GM19463 (cell line): ENCODE data around the gene PAGE4.
A peak's percentile ranks its signal among the peaks of the same experiment; 100 is the strongest.

Experiments used
- ATAC-seq: cut with Tn5 transposase; IDR thresholded peaks from one replicate; pipeline ENCODE4 v1.9.1; 2021; ENCODE audit warnings: mild to moderate bottlenecking, moderate library complexity; ENCODE audit not compliant: unreplicated experiment

PAGE4 gene

DNA sequence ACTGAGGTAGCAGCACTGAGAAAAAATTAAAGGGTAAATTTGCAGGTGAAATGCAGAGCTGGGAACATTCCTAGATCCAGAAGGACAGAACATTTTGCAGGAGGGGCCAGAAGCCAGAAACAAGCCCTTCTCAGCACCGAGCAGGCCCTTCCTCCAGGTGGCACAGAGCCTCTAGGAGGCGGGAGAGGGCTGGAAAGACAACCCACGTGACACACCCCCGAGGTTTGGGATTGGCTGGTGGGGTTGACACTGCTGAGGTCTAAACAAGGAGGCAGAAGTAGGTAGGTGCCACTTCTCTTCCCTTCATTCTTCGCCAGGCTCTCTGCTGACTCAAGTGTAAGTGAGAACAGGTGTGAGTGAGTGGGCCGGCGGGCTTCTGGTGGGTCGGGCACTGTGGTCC, at the start of gene PAGE4:
TSS of gene PAGE4 (plus strand) at position 288 of the 400 bp plus-strand sequence. CDS start 1,126 bp downstream, outside the sequence.
- no peak for ATAC-seq

DNA sequence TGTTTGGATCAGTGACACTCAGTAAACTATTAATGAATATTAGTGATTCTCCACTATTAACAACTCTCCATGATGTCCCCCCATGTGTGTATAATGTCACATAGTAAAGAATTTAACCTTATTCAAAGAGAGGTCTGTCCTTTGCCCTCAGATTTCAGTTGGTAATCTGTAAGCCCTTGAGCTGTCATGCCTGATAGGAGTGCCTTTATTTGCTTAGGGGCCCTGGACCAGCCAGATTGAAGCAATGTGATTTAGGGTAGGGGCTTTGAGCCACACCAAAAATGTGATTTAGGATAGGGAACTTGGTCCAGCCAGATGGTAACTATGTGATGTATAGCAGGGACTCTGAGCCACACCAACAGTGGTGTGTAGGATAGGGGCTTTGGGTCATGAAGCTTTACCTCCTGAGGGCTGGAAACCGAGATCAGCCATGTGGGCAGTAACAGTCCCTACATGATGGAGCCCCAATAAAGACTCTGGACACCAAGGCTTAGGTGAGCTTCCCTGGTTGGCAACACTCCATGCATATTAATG, 44.3 kb upstream of the PAGE4 start:
- ATAC-seq = no peak

DNA sequence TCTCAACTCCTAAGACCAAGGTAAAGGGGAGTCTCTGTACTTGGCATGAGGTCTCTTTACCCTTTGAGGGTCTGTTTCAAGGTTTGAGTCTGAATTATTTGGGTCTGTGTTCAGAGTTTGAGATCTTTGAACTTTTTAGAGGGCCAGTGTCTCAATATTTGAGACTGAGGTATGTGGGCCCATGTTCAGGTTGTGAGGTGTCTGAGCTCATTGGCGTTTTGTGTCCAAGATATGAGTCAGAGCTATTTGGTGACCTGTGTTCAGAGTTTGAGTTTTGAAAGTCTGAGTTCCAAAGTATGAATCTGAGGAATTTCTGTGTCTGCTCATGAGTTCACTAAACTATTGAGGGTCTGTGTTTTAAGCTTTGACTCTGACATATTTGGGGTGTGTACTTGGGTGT, 36.7 kb upstream of the PAGE4 start:
- ATAC-seq = no peak

- ATAC-seq = no peak
These were observed 35.4 kb upstream of the PAGE4 start for GRCh38 chrX:49793686-49794085.

- no peak for ATAC-seq
These were observed 29.3 kb upstream of the PAGE4 start for GRCh38 chrX:49799828-49800227.

DNA sequence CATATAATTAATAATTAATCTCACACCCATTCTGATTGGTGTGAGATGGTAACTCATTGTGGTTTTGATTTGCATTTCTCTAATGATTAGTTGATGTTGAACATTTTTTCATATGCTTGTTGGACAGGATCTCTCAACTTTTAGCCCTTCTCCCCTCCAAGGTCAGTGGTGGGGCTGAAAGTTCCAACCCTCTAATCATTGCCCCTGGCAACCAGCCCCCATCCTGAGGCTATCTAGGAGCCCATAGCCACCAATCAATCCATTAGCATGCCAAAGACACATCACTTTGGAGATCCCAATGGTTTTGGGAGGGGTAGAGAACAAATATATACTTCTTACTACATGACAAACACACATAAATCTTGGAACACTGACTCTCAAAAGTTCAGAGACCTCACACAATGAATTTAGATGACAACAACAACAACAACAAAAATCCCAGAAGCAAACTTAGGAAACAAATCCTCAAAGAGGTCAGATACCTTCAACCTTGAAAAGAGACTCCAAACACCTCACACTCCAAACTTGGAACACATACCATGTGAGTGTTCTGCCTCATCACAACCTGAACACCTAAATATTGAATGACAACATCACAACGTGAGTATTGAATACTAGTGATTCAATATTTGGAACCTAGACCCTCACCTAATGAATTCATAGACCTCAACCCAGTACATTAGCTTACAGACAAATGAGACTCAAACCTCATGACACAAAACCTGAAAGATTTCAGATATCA, 19.0 kb upstream of the PAGE4 start:
- no peak for ATAC-seq

DNA sequence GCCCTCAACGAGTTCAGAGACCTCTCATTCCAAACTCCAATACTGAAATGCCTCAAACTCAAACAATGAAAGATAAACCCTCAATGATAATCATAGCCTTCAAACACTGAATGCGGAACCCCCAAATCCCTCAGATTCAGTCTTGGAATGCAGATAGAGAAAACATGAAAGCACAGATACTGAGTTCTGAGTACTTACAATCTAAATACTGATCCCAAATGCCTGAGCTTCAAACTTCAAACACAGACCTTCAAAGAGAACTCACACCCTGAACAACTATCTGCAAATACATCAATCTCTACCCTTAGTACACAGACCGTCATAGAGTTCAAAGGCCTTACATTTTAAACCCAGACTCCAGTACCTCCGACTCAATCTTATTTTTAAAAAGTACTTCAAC, 16.9 kb upstream of the PAGE4 start:
- ATAC-seq = no peak

- no peak for ATAC-seq
These were observed 12.7 kb upstream of the PAGE4 start for GRCh38 chrX:49816435-49816834.

GRCh38 chrX:49838374-49838773, 9.3 kb downstream of the PAGE4 start:
- ATAC-seq = peak; percentile 61

DNA sequence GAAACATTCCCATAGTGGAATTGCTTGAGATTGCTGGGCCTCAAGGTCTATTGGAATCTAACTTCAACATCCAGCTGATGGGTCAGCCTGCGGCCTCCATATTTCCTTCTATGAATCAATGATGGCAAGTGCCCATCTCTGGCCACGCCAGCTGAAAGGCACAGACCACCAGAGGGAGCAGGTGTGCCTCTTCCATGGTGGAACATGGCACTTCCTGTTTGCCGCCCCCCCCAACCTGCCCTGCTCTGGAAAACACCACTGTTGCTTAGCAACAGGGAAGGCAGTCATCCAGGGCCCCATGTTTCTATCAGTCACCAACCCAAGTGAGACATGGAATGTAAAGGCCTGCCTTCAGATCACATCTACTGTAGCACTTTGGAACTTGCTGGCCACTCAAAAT, 11.6 kb downstream of the PAGE4 start:
- ATAC-seq = peak; percentile 70

DNA sequence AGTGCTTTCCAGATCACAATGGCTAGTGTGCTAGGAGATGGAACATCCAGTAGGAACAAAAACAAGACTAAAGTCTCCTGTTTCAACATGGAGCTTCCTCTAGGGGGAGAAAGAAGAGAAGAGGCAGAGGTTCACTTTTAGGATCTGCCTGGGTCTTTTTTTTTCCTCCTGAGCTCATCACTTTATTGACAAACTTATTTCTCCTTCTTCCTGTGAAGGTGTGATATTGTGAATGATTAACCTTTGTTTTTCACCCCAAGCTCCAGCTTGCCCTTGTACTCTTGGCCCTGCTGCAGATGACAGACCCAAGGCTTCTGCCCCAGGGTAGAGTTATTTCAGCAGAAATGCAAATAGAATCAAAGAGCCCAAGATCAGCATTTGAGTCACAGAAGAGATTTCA, 13.5 kb downstream of the PAGE4 start:
- ATAC-seq = no peak

DNA sequence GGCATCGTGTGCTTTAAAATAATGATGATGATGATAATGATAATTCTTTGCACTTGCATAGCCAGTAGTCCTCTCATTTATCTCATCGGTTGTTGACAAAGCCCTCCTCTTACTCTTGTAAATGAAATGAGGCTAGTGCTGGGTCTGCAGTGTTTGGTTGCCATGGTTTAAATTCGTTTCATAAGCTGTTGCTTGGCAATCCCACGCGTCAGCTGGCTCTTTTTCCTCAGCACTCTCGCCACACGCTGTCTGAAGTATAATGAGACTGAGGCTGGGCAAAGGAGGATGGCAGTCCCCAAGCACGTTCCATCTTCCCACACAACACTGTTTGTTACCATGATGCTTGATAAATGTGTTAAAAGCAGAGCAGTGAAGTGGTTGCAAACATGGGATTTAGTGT, 15.5 kb downstream of the PAGE4 start:
- no peak for ATAC-seq

DNA sequence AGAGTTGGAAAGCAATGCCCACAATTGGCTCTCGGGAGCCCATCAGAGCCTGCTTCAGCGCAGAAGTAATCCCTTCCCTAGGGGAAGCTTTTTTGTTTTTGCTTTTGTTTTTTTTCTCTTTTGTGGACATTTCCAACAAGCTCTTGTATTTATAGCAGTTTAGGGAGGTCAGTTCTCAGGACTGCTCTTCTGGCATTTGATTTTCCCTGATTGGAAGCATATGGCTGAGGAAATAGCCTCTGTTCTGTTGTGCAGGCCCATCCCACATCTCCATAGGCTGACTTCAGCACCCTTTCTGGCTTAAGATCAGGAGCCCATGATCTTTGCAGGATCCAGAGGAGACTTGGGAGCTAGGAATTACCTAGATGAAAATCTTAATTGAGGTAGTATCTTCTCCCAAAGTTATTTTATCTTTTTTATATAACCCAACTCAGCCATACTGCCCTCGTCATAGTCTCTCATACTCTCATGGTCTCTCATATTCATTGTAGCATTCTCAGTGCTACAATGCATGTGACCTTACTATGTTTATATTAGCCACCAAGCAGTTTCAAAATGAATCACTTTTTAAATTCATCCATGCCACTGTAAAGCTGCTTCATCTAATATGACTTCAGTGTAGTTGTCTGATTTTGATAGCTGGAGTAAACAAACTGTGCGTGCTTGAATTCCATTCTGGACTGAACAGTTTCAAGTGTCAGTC, 16.7 kb downstream of the PAGE4 start:
- ATAC-seq = peak; percentile 63

- ATAC-seq = no peak
These were observed 17.4 kb downstream of the PAGE4 start for GRCh38 chrX:49846522-49846921.

- no peak for ATAC-seq
These were observed 19.2 kb downstream of the PAGE4 start for GRCh38 chrX:49848275-49848674.

GRCh38 chrX:49850028-49850427, 20.9 kb downstream of the PAGE4 start:
- ATAC-seq = no peak

DNA sequence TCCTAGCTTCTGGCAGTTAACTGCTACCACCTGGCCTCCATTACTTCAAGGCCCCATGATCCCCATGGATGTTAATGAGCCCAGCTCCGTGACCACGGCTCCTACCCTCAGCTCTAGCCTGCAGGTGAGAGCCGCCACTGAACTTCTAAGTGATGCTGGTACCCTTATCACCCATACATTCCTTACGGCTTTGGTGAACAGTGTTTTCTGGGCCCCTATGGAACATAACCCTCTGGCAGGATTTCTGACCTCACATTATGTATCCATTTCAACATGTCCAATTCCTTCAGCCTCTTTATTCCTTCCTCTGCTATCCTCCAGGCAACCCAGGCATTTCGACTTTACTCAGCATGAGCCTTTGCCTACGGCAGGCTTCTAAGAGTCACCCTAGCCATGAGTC, 24.6 kb downstream of the PAGE4 start:
- no peak for ATAC-seq

GRCh38 chrX:49856819-49857218, 27.7 kb downstream of the PAGE4 start:
- ATAC-seq = no peak

DNA sequence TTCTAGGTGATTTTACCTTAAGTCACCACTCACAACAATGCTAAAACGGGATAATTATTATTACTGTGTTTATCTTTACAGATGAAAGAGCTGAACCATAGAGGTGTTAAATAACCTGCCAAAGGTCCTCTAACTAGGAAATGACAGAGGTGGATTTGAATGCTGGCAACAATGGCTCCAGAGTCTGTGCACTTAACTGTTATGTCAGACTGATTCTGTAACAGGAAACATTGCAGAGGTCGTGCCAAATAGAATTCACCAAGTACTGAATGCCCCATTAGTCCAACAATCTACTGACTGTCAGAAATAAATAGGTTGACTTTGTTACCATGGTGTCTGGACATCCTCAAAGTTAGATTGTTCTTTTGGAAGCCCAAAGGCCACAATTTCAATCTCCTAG, 29.2 kb downstream of the PAGE4 start:
- no peak for ATAC-seq

GRCh38 chrX:49859491-49859890, 30.4 kb downstream of the PAGE4 start:
- no peak for ATAC-seq

DNA sequence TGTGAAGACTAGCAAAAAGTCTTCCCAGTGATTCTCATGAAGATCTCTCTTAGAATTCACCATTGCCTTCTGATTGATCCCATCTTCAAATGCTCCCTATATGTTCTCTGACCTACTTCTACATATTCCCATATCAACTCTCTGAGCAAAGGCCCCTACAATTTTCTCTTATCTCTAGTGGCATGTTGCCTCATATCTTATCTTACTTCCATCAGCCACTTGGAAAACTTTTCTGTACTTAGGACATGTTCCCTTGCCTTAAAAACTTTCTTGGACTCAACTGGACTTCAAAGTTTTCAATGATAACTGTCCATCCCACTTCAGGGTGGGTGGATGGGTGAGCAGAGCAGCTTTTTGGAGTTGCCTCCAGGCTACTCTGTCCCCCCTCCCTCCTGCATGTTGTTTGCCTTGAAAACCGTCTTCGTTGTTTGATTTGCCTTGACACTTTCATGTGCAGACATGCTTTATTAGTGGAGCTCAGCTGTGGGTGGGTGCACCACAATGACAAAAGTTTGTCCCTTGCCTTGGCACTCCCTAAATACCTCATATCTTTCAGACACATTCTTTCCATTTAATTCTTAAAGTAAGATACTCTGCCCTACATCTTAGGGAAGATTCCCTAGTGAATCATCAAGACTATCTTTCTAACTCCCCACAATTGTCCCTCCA, 31.9 kb downstream of the PAGE4 start:
- ATAC-seq = no peak

- no peak for ATAC-seq
These were observed 33.0 kb downstream of the PAGE4 start for GRCh38 chrX:49862093-49862492.
